ENCODE data around the gene RIPK3.
"Not testable (repeated sequence)": the region's sequence is repeated elsewhere in the genome, so short reads cannot be mapped to it uniquely, and the experiment has no call there.

RIPK3 gene

DNA sequence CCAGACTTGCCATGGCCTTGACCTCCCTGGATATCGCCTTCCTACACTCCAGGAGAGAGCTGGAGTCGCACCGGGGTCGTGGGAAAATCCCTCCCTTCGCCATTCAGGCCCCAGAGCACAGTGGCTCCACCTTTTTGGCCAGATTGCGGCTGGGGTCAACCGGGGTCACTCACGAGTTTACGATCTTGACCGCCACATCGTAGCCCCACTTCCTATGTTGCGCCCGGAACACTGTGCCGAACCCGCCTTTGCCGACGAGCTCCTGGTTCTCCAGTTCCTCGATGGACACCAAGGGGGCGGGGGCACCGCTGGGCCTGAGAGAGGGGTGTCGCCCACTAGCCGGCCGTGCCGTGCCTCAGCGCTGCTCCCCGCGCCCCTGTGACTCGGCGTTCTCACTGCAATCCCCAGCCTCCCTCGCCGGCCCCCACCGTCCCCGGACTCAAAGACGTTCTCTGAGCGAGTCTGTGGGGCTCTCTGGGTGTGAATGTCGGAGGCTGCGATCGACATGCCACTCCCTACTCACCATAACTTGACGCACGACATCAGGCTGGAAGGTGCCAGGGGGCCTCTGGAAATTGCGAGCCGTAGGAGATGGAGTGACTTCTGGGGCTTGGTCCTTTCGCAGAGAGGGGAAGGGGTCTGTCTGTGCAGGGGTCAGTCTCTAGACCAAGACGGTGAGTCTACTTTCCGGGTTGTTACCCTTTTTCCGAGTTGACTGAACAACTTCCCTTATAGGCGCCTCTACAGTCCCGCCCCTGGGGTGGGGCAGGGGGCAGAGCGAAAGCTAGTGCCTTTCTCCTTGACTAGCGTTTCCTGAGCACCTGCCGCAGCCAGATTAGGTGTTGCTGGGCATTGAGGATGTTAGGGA is at the start of gene RIPK3:
Gene RIPK3, minus strand, starts transcription at position 708 of the 868 bp plus-strand sequence. Its CDS starts 165 bp downstream, at position 543.
- peak; percentile 50 for DNase-seq (ENCODE audit: low read depth)

DNA sequence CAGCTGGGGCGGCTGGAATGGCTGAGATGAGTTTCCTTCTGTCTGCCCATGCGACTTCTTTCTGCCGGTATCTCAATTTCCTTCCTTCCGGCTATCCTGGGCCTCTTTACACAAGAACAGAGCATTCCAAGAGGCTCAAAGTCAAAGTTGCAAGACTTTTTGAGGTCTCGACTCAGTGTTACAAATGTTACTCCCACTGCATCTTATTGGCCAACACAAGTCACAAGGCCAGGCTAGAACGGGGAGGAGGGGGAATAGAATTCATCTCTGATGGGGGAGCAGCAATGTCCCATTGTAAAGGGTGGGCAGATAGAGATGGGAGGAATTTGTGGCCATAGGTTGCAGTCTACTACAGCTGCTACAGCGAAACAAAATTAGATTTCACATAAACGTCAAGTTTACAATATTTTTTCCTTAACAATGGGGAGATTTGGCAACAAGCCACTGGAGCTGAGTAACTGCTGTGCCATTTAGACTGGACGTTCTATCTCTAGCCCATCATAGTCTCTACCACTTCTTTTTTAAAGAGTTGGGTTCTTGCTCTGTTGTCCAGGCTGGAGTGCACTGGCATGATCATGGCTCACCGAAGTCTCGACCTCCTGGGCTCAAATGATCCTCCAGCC is 49.5 kb upstream of the RIPK3 start:
- no peak for DNase-seq (ENCODE audit: low read depth)

GRCh38 chr14:24388474-24389179 is 48.8 kb upstream of the RIPK3 start:
- DNase-seq (ENCODE audit: low read depth): no peak

GRCh38 chr14:24387579-24387978 is 47.8 kb upstream of the RIPK3 start:
- DNase-seq (ENCODE audit: low read depth): not testable (repeated sequence)

- DNase-seq (ENCODE audit: low read depth): no peak
Measured at GRCh38 chr14:24387009-24387345, 47.2 kb upstream of the RIPK3 start.

DNA sequence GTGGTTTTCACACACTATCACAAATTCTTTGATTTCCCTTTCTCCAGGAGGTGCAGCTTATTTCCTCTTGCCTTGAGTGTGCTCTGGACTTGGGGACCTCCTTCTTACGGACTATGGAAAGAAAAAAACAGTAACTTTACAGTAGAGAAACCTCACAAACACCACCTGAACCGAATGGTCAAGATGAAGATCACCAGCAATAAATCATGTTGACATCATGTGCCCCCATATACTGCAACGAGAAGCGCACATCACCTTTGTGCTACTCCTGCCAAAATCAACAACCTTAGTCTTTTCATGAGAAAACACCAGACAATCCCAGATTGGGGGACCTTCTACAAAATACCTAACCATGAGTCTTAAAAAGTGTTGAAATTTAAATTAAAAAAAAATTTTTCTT is 45.7 kb upstream of the RIPK3 start:
- no peak for DNase-seq (ENCODE audit: low read depth)

- DNase-seq (ENCODE audit: low read depth): no peak
Measured at GRCh38 chr14:24384169-24384568, 44.4 kb upstream of the RIPK3 start.

DNA sequence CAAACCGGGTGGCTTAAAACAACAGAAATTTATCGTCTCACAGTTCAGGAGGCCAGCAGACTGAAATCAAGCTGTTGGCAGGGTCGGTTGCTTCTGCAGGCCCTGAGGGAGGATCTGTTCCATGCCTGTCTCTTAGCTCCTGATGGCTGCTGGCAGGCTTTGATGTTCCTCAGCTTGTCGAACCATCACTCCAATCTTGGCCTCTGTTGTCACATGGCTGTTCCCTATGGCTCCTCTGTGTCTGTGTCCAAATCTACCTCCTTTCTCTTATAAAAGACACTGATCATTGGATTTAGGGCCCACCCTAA is 42.2 kb upstream of the RIPK3 start:
- DNase-seq (ENCODE audit: low read depth): no peak

GRCh38 chr14:24381363-24382063 is 41.7 kb upstream of the RIPK3 start:
- no peak for DNase-seq (ENCODE audit: low read depth)

DNA sequence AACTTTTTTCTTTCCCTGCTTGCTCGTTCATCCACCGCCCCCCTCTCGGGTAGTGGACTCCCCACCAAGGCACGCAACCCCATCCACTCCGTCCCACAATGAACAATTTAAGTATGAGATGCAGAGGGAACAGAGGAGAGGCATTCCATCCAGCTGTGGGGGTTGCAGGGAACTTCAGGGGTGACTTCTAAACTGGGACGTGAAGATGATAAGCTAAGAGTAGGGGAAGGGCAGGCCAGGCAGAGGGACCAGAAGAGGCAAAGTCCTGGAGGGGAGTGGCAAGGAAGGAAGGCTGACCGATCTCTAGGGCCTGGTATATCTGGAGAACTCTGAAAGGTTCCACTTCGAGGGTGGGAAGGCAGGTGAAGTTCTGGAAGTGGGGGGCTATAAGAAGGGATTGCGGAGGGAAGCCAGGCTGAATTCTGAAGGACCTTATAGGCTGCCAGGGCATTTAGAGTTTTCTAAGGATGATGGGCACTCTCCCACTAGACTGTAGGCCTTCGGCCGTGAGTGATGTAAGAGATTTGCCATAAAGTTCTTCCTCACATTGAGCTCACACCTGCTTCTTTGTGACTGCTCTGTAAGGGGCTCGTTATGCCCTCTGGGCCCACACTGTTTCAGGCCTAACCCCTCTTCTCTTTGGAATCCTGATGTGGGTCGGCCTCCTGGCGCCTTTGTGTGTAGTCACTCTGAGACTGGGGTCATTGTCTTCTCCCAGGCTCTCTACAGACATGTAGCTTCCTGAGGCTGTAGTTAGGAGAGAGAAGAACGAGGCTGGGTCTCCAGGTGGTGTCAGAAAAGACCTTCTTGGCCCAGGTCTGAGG is 40.3 kb upstream of the RIPK3 start:
- no peak for DNase-seq (ENCODE audit: low read depth)

DNA sequence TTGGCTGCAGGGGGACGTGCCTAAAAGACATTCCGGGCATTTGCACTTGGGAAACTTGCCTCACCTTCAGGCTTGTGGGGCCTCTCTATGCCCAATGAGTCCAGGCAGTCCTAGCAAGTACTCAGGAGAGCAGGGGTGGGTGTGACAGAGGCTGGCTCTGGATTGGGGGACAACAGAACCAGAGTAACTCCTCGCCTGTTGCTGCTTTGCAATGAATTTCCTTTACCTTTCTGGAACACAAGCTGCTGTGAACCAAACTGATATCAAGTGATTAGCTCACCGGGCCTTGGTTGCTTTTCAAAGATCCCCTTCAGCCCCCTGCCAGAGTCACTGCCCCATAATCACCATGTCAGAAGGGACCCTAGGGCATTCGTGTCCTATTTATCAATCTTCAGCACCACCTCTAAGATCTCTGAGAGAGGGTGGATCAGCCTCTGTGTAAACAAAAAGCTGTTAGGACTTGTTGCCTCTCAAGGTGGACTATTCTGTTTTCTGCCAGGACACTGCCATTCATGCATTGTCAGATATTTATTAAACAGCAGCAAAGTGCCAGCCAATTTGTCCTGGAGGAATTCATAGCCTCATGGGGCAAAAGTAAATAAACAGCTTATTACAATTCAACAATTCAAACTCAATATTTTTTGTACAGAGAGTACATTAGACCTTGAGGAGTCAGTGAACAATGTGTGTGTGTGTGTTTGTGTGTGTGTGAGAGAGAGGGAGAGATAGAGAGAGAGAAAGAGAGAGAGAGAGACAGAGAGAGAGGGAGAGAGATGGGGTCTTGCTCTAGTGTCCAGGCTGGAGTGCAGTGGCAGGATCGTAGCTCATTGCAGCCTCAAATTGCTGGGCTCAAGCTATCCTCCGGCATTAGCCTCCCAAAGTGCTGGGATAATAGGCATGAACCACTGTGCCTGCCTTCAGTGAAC is 39.5 kb upstream of the RIPK3 start:
- DNase-seq (ENCODE audit: low read depth): no peak

DNA sequence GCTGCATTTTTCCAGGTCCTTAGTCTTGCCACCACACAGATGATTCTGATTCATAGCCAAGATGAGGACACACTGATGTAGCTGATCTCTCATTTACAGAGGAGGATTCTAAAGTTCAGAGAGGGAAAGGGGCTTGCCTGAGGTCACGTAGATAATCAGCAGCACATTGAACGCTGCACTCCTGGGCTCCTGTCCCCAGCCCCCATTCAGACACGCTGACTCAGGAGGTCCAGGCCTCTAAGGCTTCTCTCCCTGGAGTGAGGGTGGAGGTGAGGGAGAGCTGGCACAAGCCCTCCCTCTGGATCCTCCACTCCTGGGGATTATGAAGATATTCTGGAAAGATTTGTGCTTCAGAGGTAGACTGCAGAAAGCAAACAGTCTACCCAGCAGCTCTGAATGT is 38.5 kb upstream of the RIPK3 start:
- no peak for DNase-seq (ENCODE audit: low read depth)

DNA sequence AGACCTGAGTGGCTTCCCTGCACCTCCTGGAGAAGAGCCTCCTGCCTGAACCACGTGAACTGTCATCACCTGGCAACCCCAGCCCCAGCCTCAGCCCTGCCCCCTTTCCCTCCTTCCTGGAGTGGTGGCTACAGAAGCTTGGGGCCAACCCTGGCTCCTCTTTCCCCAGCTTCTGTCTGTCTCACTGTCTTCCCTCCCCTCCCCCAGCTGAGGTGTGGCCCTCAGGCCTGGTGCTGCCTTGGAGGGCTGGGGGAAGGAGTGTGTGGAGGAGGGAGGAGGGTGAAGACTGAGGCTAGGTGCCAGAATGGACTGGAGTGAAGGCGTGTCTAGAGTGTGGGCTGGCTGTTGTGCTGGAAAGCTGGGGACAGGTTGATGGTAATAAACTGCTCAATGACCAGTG is 37.9 kb upstream of the RIPK3 start:
- no peak for DNase-seq (ENCODE audit: low read depth)

- no peak for DNase-seq (ENCODE audit: low read depth)
Measured at GRCh38 chr14:24377126-24377525, 37.3 kb upstream of the RIPK3 start.

DNA sequence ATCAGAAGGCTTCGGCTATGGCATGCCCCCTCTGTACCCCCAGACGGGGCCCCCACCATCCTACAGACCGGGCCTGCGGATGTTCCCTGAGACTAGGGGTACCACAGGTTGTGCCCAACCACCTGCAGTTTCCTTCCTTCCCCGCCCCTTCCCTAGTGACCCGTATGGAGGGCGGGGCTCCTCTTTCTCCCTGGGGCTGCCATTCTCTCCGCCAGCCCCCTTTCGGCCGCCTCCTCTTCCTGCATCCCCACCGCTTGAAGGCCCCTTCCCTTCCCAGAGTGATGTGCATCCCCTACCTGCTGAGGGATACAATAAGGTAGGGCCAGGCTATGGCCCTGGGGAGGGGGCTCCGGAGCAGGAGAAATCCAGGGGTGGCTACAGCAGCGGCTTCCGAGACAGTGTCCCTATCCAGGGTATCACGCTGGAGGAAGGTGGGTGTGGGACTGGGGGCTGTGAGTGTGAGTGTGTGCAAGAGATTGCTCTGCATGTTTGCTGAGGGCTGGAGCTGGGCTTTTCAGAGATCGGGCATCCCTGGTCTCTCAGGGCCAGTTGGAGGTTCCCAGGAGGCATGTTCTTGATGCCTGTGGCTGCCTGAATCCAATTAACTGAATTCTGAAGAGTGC is 36.8 kb upstream of the RIPK3 start:
- DNase-seq (ENCODE audit: low read depth): no peak

DNA sequence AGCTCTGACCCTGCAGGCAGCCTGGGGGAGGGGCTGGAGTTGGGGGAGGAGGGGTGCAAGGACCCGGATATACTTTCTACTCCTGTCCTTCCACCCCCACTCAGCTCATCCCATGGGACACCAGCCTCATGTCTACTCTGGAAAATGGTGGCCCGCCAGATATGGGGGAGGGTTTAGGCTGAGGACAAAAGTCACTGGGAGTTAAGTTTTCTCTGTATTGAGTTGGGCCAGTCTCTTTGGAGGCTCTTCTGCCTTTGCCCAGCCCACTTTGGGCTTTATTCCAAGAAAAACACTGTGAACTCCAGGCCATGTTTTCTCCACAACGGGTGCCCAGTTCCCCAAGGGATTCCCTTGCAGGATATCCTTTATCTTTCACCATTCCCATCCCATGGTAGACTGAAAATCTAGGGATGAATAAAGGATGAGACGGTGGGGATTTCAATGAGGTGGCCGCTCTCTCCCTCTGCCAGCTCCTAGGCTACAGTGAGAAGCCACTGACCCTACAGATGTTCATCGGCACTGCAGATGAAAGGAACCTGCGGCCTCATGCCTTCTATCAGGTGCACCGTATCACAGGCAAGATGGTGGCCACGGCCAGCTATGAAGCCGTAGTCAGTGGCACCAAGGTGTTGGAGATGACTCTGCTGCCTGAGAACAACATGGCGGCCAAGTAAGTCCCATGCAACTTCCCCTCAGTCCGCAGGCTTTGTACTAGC is 33.1 kb upstream of the RIPK3 start:
- DNase-seq (ENCODE audit: low read depth): no peak

DNA sequence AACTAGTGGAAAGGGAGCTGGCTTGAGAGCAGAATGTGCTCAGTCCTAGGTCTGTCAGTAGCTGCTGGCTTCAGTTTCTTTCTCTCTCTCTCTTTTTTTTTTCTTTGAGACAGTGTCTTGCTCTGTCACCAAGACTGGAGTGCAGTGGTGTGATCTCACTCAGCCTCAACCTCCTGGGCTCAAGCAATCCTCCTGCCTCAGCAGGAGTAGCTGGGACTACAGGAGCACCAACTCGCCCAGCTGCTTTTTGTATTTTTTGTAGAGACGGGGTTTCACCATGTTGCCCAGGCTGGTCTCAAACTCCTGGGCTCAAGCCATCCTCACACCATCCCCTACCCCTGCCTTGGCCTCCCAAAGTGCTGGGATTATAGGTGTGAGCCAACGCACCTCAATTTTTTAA is 31.8 kb upstream of the RIPK3 start:
- DNase-seq (ENCODE audit: low read depth): not testable (repeated sequence)

DNA sequence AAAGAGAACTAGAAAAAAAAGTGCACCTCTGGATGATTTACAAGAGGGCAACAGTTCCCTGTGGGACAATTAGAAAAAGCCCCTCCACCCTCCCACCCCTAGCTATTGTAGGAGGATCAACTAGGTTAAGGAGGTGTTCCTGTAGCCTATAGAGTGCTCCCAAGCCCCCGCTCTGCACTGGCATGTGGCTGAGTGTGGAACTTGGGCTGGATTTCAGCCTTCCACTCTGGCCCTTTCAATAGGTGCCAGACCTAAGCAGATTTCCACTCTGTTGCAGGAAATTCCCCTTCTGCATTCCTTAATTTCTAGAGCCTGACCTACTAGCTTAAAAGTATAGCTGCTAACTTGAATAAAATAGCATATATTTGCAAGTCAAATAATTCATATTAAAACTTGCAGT is 31.0 kb upstream of the RIPK3 start:
- no peak for DNase-seq (ENCODE audit: low read depth)

GRCh38 chr14:24369907-24370687 is 30.3 kb upstream of the RIPK3 start:
- no peak for DNase-seq (ENCODE audit: low read depth)
